ENCODE measurements around the gene C6orf89.

C6orf89 gene

GRCh38 chr6:36956446-36956820 lies 70.7 kb downstream of the C6orf89 start:
- Histone ChIP-seq H3K36me3 (ENCODE audit: insufficient read depth, low read length) (no peaks in the 10 kb centered on the region), H3K27me3 (ENCODE audit: insufficient read depth, low read length) (peaks cover 15% of the 10 kb centered on the region), H3K9me3 (ENCODE audit: low read length) (no peaks in the 10 kb centered on the region), H3K4me3 (ENCODE audit: low read length) (no peak overlapping the region), H2AFZ (ENCODE audit: low read depth, low read length) (no peak overlapping the region), H3K4me1 (ENCODE audit: insufficient read depth, low read length) (no peaks in the 10 kb centered on the region)

- no peak overlapping the region for H2AFZ ChIP-seq (ENCODE audit: low read depth, low read length)
Measured at GRCh38 chr6:36957773-36958271, 72.1 kb downstream of the C6orf89 start.

GRCh38 chr6:36958775-36959554 lies 73.2 kb downstream of the C6orf89 start:
- peaks cover 15% of the 10 kb centered on the region for H3K27me3 ChIP-seq (ENCODE audit: insufficient read depth, low read length)
- H3K36me3 ChIP-seq (ENCODE audit: insufficient read depth, low read length), result no peaks in the 10 kb centered on the region
- no peak overlapping the region for H3K4me3 ChIP-seq (ENCODE audit: low read length)
- H3K4me1 ChIP-seq (ENCODE audit: insufficient read depth, low read length), result peaks cover 5% of the 10 kb centered on the region
- H3K9me3 ChIP-seq (ENCODE audit: low read length), result no peaks in the 10 kb centered on the region
- no peak overlapping the region for H2AFZ ChIP-seq (ENCODE audit: low read depth, low read length)

More at GRCh38 chr6:36957773-36958271, 72.1 kb downstream of the C6orf89 start:
- Histone ChIP-seq H3K4me1 (ENCODE audit: insufficient read depth, low read length) (no peaks in the 10 kb centered on the region), H3K27me3 (ENCODE audit: insufficient read depth, low read length) (peaks cover 15% of the 10 kb centered on the region), H3K36me3 (ENCODE audit: insufficient read depth, low read length) (no peaks in the 10 kb centered on the region), H3K4me3 (ENCODE audit: low read length) (no peak overlapping the region), H3K9me3 (ENCODE audit: low read length) (no peaks in the 10 kb centered on the region)

GRCh38 chr6:36959555-36960250 lies 74.0 kb downstream of the C6orf89 start:
- Histone ChIP-seq H2AFZ (ENCODE audit: low read depth, low read length) (no peak overlapping the region), H3K4me1 (ENCODE audit: insufficient read depth, low read length) (peaks cover 5% of the 10 kb centered on the region), H3K27me3 (ENCODE audit: insufficient read depth, low read length) (peaks cover 15% of the 10 kb centered on the region), H3K4me3 (ENCODE audit: low read length) (no peak overlapping the region), H3K9me3 (ENCODE audit: low read length) (no peaks in the 10 kb centered on the region), H3K36me3 (ENCODE audit: insufficient read depth, low read length) (no peaks in the 10 kb centered on the region)

GRCh38 chr6:36961441-36962435 lies 76.0 kb downstream of the C6orf89 start:
- Histone ChIP-seq H3K4me3 (ENCODE audit: low read length) (no peak overlapping the region), H3K9me3 (ENCODE audit: low read length) (no peaks in the 10 kb centered on the region), H3K36me3 (ENCODE audit: insufficient read depth, low read length) (no peaks in the 10 kb centered on the region), H3K4me1 (ENCODE audit: insufficient read depth, low read length) (peaks cover 5% of the 10 kb centered on the region), H2AFZ (ENCODE audit: low read depth, low read length) (no peak overlapping the region), H3K27me3 (ENCODE audit: insufficient read depth, low read length) (peaks cover 2% of the 10 kb centered on the region)

GRCh38 chr6:36962874-36963273 lies 77.1 kb downstream of the C6orf89 start:
- no peaks in the 10 kb centered on the region for H3K9me3 ChIP-seq (ENCODE audit: low read length)
- peak overlapping the region; percentile 52 for H2AFZ ChIP-seq (ENCODE audit: low read depth, low read length)
- peaks cover 5% of the 10 kb centered on the region for H3K4me1 ChIP-seq (ENCODE audit: insufficient read depth, low read length)
- H3K36me3 ChIP-seq (ENCODE audit: insufficient read depth, low read length), result peaks cover 9% of the 10 kb centered on the region
- H3K4me3 ChIP-seq (ENCODE audit: low read length), result no peak overlapping the region
- no peaks in the 10 kb centered on the region for H3K27me3 ChIP-seq (ENCODE audit: insufficient read depth, low read length)

- Histone ChIP-seq H3K36me3 (ENCODE audit: insufficient read depth, low read length) (peaks cover 16% of the 10 kb centered on the region), H2AFZ (ENCODE audit: low read depth, low read length) (peak overlapping the region; percentile 52), H3K4me1 (ENCODE audit: insufficient read depth, low read length) (peaks cover 5% of the 10 kb centered on the region), H3K27me3 (ENCODE audit: insufficient read depth, low read length) (no peaks in the 10 kb centered on the region), H3K9me3 (ENCODE audit: low read length) (no peaks in the 10 kb centered on the region), H3K4me3 (ENCODE audit: low read length) (no peak overlapping the region)
Measured at GRCh38 chr6:36963451-36964290, 77.9 kb downstream of the C6orf89 start.

GRCh38 chr6:36964349-36964748 lies 78.6 kb downstream of the C6orf89 start:
- peaks cover 5% of the 10 kb centered on the region for H3K4me1 ChIP-seq (ENCODE audit: insufficient read depth, low read length)
- peaks cover 22% of the 10 kb centered on the region for H3K36me3 ChIP-seq (ENCODE audit: insufficient read depth, low read length)

GRCh38 chr6:36964908-36965307 lies 79.2 kb downstream of the C6orf89 start:
- Histone ChIP-seq H3K9me3 (ENCODE audit: low read length) (no peaks in the 10 kb centered on the region), H3K4me1 (ENCODE audit: insufficient read depth, low read length) (peaks cover 5% of the 10 kb centered on the region), H2AFZ (ENCODE audit: low read depth, low read length) (no peak overlapping the region), H3K4me3 (ENCODE audit: low read length) (no peak overlapping the region), H3K36me3 (ENCODE audit: insufficient read depth, low read length) (peaks cover 27% of the 10 kb centered on the region), H3K27me3 (ENCODE audit: insufficient read depth, low read length) (no peaks in the 10 kb centered on the region)

More at GRCh38 chr6:36964349-36964748, 78.6 kb downstream of the C6orf89 start:
- Histone ChIP-seq H2AFZ (ENCODE audit: low read depth, low read length) (no peak overlapping the region), H3K27me3 (ENCODE audit: insufficient read depth, low read length) (no peaks in the 10 kb centered on the region), H3K4me3 (ENCODE audit: low read length) (no peak overlapping the region), H3K9me3 (ENCODE audit: low read length) (no peaks in the 10 kb centered on the region)

- Histone ChIP-seq H3K9me3 (ENCODE audit: low read length) (no peaks in the 10 kb centered on the region), H3K4me1 (ENCODE audit: insufficient read depth, low read length) (peaks cover 5% of the 10 kb centered on the region), H3K36me3 (ENCODE audit: insufficient read depth, low read length) (peaks cover 51% of the 10 kb centered on the region), H2AFZ (ENCODE audit: low read depth, low read length) (no peak overlapping the region), H3K27me3 (ENCODE audit: insufficient read depth, low read length) (no peaks in the 10 kb centered on the region), H3K4me3 (ENCODE audit: low read length) (no peak overlapping the region)
Measured at GRCh38 chr6:36967301-36967700, 81.5 kb downstream of the C6orf89 start.

- H3K36me3 ChIP-seq (ENCODE audit: insufficient read depth, low read length), result peaks cover 56% of the 10 kb centered on the region
- H3K9me3 ChIP-seq (ENCODE audit: low read length), result no peaks in the 10 kb centered on the region
- peaks cover 5% of the 10 kb centered on the region for H3K4me1 ChIP-seq (ENCODE audit: insufficient read depth, low read length)
- no peak overlapping the region for H3K4me3 ChIP-seq (ENCODE audit: low read length)
- H3K27me3 ChIP-seq (ENCODE audit: insufficient read depth, low read length), result no peaks in the 10 kb centered on the region
- no peak overlapping the region for H2AFZ ChIP-seq (ENCODE audit: low read depth, low read length)
Measured at GRCh38 chr6:36967757-36968156, 82.0 kb downstream of the C6orf89 start.
